ENCODE measurements around the gene RHBDL3.

The RHBDL3 gene

GRCh38 chr17:32266389-32267301 lies 1.0 kb downstream of the RHBDL3 start:
- DNase-seq (ENCODE audit: low read depth in 3 of 3): no peak

- no peak for DNase-seq (ENCODE audit: low read depth in 3 of 3)
These were observed 2.1 kb downstream of the RHBDL3 start for GRCh38 chr17:32267690-32268205.

GRCh38 chr17:32268734-32269288 lies 3.2 kb downstream of the RHBDL3 start:
- no peak for DNase-seq (ENCODE audit: low read depth in 3 of 3)

GRCh38 chr17:32269377-32269776 lies 3.7 kb downstream of the RHBDL3 start:
- no peak for DNase-seq (ENCODE audit: low read depth in 3 of 3)

GRCh38 chr17:32271844-32272243 lies 6.2 kb downstream of the RHBDL3 start:
- no peak for DNase-seq (ENCODE audit: low read depth in 3 of 3)

- no peak for DNase-seq (ENCODE audit: low read depth in 3 of 3)
These were observed 8.5 kb downstream of the RHBDL3 start for GRCh38 chr17:32274101-32274500.

GRCh38 chr17:32274643-32275042 lies 9.0 kb downstream of the RHBDL3 start:
- DNase-seq (ENCODE audit: low read depth in 3 of 3): no peak

GRCh38 chr17:32275060-32276042 lies 9.7 kb downstream of the RHBDL3 start:
- no peak for DNase-seq (ENCODE audit: low read depth in 3 of 3)

- no peak for DNase-seq (ENCODE audit: low read depth in 3 of 3)
These were observed 10.6 kb downstream of the RHBDL3 start for GRCh38 chr17:32276171-32276601.

GRCh38 chr17:32277284-32277683 lies 11.7 kb downstream of the RHBDL3 start:
- no peak for DNase-seq (ENCODE audit: low read depth in 3 of 3)

- no peak for DNase-seq (ENCODE audit: low read depth in 3 of 3)
These were observed 13.2 kb downstream of the RHBDL3 start for GRCh38 chr17:32278815-32279214.

- DNase-seq (ENCODE audit: low read depth in 3 of 3): no peak
These were observed 14.5 kb downstream of the RHBDL3 start for GRCh38 chr17:32279891-32280716.

- no peak for DNase-seq (ENCODE audit: low read depth in 3 of 3)
These were observed 15.4 kb downstream of the RHBDL3 start for GRCh38 chr17:32281011-32281451.

- no peak for DNase-seq (ENCODE audit: low read depth in 3 of 3)
These were observed 18.1 kb downstream of the RHBDL3 start for GRCh38 chr17:32283745-32284201.

GRCh38 chr17:32285306-32285705 lies 19.7 kb downstream of the RHBDL3 start:
- no peak for DNase-seq (ENCODE audit: low read depth in 3 of 3)

GRCh38 chr17:32285746-32286517 lies 20.3 kb downstream of the RHBDL3 start:
- DNase-seq (ENCODE audit: low read depth in 3 of 3): no peak

GRCh38 chr17:32286518-32286900 lies 20.9 kb downstream of the RHBDL3 start:
- no peak for DNase-seq (ENCODE audit: low read depth in 3 of 3)

GRCh38 chr17:32287804-32288511 lies 22.3 kb downstream of the RHBDL3 start:
- no peak for DNase-seq (ENCODE audit: low read depth in 3 of 3)

GRCh38 chr17:32288615-32289014 lies 23.0 kb downstream of the RHBDL3 start:
- DNase-seq (ENCODE audit: low read depth in 3 of 3): no peak

Data from stimulated activated CD4-positive, alpha-beta T cell treated with anti-CD3 and anti-CD28 coated beads, TNF-alpha, amount 100 ng/mL, for 48 hours (primary cell).